ENCODE measurements around the gene UQCC3. TPM values are rescaled to one million over a fixed set of nuclear protein-coding genes. Genes with fewer than 3 reads are reported as not detected.
"Not testable (repeated sequence)": the region's sequence is repeated elsewhere in the genome, so short reads cannot be mapped to it uniquely, and the experiment has no call there.

UQCC3 gene
- total and polyA plus RNA-seq, 2 donors (not counting 3 experiments of a cell fraction or from before 2014, with no cell fraction given) = 8.6 to 15.5 TPM

GRCh38 chr11:62649486-62649885 is 22.0 kb upstream of the UQCC3 start:
- H3K79me2 ChIP-seq (ENCODE audit: control insufficient read depth, insufficient read depth, low read length) = peaks cover 37% of the 10 kb centered on the region
- no peaks in the 10 kb centered on the region for H3K9me1 ChIP-seq (replicated peaks; ENCODE audit: control insufficient read depth, extremely low read depth, insufficient read depth, low read length)
- H3K27ac ChIP-seq (ENCODE audit: insufficient read depth, low read depth, low read length) = no peak overlapping the region
- no peak for TF ChIP-seq EZH2 (IDR thresholded peaks at IDR 0.05; ENCODE audit: borderline replicate concordance, low read depth, low read length, severe bottlenecking)
- no peak for TF ChIP-seq POLR2AphosphoS5 (IDR thresholded peaks at IDR 0.05; ENCODE audit: insufficient read depth, low read depth, low read length)
- TF ChIP-seq FOS (IDR thresholded peaks at IDR 0.05; ENCODE audit: borderline replicate concordance, insufficient read depth, low read length) = no peak
- TF ChIP-seq MYC (IDR thresholded peaks at IDR 0.05; ENCODE audit: low read depth, low read length) = no peak
- TF ChIP-seq CTCF (IDR thresholded peaks at IDR 0.05; ENCODE audit: extremely low read depth in 1 of 2, insufficient read depth in 1 of 2, low read depth in 1 of 2, low read length in 2 of 2) = no peak
- TF ChIP-seq GATA2 (IDR thresholded peaks at IDR 0.05; ENCODE audit: insufficient read depth, insufficient read length, low read depth, low read length) = no peak
- CTCF ChIA-PET = interaction anchor here (1.7 to 1.9 kb wide), 2 partner anchors 45 to 58 kb away, joined by 4 read pairs; partner anchors contain the start of gene TUT1
- no peak overlapping the region for H2AFZ ChIP-seq (ENCODE audit: low read depth, low read length)
- no peaks in the 10 kb centered on the region for H4K20me1 ChIP-seq (replicated peaks; ENCODE audit: control insufficient read depth, extremely low read depth, insufficient read depth, low read length)
- H3K4me3 ChIP-seq (replicated peaks in 1 of 3; ENCODE audit: insufficient read depth in 1 of 3, low read depth in 1 of 3, low read length in 3 of 3) = no peak overlapping the region
- intact Hi-C loops (cut with micrococcal nuclease) = no loop called here
- no TSS peak for BruUV-seq (replicated peaks)
- no peak for DNase-seq (ENCODE audit: low read depth, low spot score)
- no peak overlapping the region for H3K9ac ChIP-seq (replicated peaks; ENCODE audit: extremely low read depth, insufficient read depth, low read length)
- H3K4me2 ChIP-seq (ENCODE audit: insufficient read depth, low read length) = no peak overlapping the region
- POLR2A ChIA-PET = interaction anchor here (2.5 kb wide), 1 partner anchor 16 kb away, joined by 13 read pairs; the partner anchor contains the start of genes C11orf98 and CSKMT
- H3K9me3 ChIP-seq (replicated peaks; ENCODE audit: control insufficient read depth, insufficient read depth, low read length) = no peaks in the 10 kb centered on the region
- no peaks in the 10 kb centered on the region for H3K27me3 ChIP-seq (ENCODE audit: control insufficient read depth in 2 of 2, insufficient read depth in 2 of 2, low read length in 2 of 2)
- peaks cover 7 to 21% of the 10 kb centered on the region in 2 experiments for H3K36me3 ChIP-seq (ENCODE audit: control insufficient read depth in 2 of 2, extremely low read depth in 1 of 2, insufficient read depth in 2 of 2, low read length in 2 of 2)
- dilution Hi-C loops (cut with MboI; ENCODE audit: extremely low pct_ligation_motif_present, low sequenced_read_pairs) = no loop called here
- no peak for FAIRE-seq
- peaks cover 13% of the 10 kb centered on the region for H3K4me1 ChIP-seq (ENCODE audit: control insufficient read depth, extremely low read depth, insufficient read depth, low read length)

- H3K4me3 ChIP-seq (replicated peaks in 1 of 3; ENCODE audit: insufficient read depth in 1 of 3, low read depth in 1 of 3, low read length in 3 of 3); H3K27me3 ChIP-seq (ENCODE audit: control insufficient read depth in 2 of 2, insufficient read depth in 2 of 2, low read length in 2 of 2); H3K9ac ChIP-seq (replicated peaks; ENCODE audit: extremely low read depth, insufficient read depth, low read length); H4K20me1 ChIP-seq (replicated peaks; ENCODE audit: control insufficient read depth, extremely low read depth, insufficient read depth, low read length); BruUV-seq (replicated peaks); H3K4me1 ChIP-seq (ENCODE audit: control insufficient read depth, extremely low read depth, insufficient read depth, low read length); H3K9me1 ChIP-seq (replicated peaks; ENCODE audit: control insufficient read depth, extremely low read depth, insufficient read depth, low read length); H2AFZ ChIP-seq (ENCODE audit: low read depth, low read length); FAIRE-seq; H3K27ac ChIP-seq (ENCODE audit: insufficient read depth, low read depth, low read length); DNase-seq (ENCODE audit: low read depth, low spot score); H3K9me3 ChIP-seq (replicated peaks; ENCODE audit: control insufficient read depth, insufficient read depth, low read length); H3K4me2 ChIP-seq (ENCODE audit: insufficient read depth, low read length); dilution Hi-C loops (cut with MboI; ENCODE audit: extremely low pct_ligation_motif_present, low sequenced_read_pairs): not testable (repeated sequence)
- CTCF ChIA-PET = interaction anchor here (0.6 to 1.9 kb wide), 2 partner anchors 10 to 44 kb away, joined by 3 to 4 read pairs; no protein-coding TSS in a partner anchor
- intact Hi-C loops (cut with micrococcal nuclease) = loop anchor here (5.0 kb wide), 1 partner anchor 57 kb away; the partner anchor contains the start of genes BSCL2 and GNG3
- POLR2A ChIA-PET = interaction anchor here (1.4 kb wide), 1 partner anchor 15 kb away, joined by 4 read pairs; the partner anchor contains the start of genes C11orf98 and CSKMT
- H3K36me3 ChIP-seq (ENCODE audit: control insufficient read depth in 2 of 2, extremely low read depth in 1 of 2, insufficient read depth in 2 of 2, low read length in 2 of 2) = peaks cover 7 to 21% of the 10 kb centered on the region in 2 experiments
- peaks cover 31% of the 10 kb centered on the region for H3K79me2 ChIP-seq (ENCODE audit: control insufficient read depth, insufficient read depth, low read length)
Measured at GRCh38 chr11:62650283-62650682, 21.2 kb upstream of the UQCC3 start.

Data from endothelial cell of umbilical vein (primary cell).